OCI-LY3 (cell line): ENCODE data around the gene APLF.

Experiments
- H2AFZ ChIP-seq: fragments of 200-600, 300-600 bp; shearing (Covaris generic); 2 replicates; pipeline ENCODE4 v1.6.0; 2014; ENCODE audit warnings: antibody characterized with exemption, low read depth, low read length
- H3K27ac ChIP-seq: fragments of 200-600, 300-600 bp; sonication (generic); 2 replicates; pipeline ENCODE4 v1.5.1; 2014; ENCODE audit warnings: mild to moderate bottlenecking, low read length, moderate library complexity, mixed read lengths
- H3K27me3 ChIP-seq: fragments of 200-600, 300-600 bp; sonication (generic); 2 replicates; pipeline ENCODE4 v1.6.1; 2014; ENCODE audit warnings: low read depth, low read length, mixed read lengths
- H3K36me3 ChIP-seq: fragments of 200-600, 300-600 bp; sonication (generic); replicated peaks from 2 replicates; pipeline ENCODE3; 2014; ENCODE audit warnings: low read depth, low read length, mixed read lengths
- H3K4me1 ChIP-seq: fragments of 300-600, 200-600 bp; sonication (generic); 2 replicates; pipeline ENCODE4 v1.6.1; 2014; ENCODE audit warnings: low read length, mixed read lengths
- H3K4me2 ChIP-seq: fragments of 200-600, 300-600 bp; sonication (generic); 2 replicates; pipeline ENCODE4 v1.6.1; 2014; ENCODE audit warnings: low read length, mixed read lengths
- H3K4me3 ChIP-seq: fragments of 300-600, 200-600 bp; sonication (generic); 2 replicates; pipeline ENCODE4 v1.5.1; 2014; ENCODE audit warnings: antibody characterized with exemption, mild to moderate bottlenecking, low read length, moderate library complexity
- H3K79me2 ChIP-seq: fragments of 300-600, 200-600 bp; shearing (Covaris generic); 2 replicates; pipeline ENCODE4 v1.6.1; 2014; ENCODE audit warnings: mild to moderate bottlenecking, low read length, mixed read lengths
- H3K9ac ChIP-seq: fragments of 300-600, 200-600 bp; shearing (Covaris generic); 2 replicates; pipeline ENCODE4 v1.6.0; 2014; ENCODE audit warnings: mild to moderate bottlenecking, low read length, moderate library complexity
- H3K9me3 ChIP-seq: fragments of 200-600, 300-600 bp; shearing (Covaris generic); 2 replicates; pipeline ENCODE4 v1.6.1; 2014; ENCODE audit warnings: low read length, mixed read lengths; ENCODE audit not compliant: insufficient read depth
- H4K20me1 ChIP-seq: fragments of 200-600, 300-600 bp; sonication (generic); 2 replicates; pipeline ENCODE4 v1.6.1; 2016; ENCODE audit warnings: low read length, mixed read lengths; ENCODE audit not compliant: insufficient read depth
- EZH2phosphoT487 ChIP-seq: fragments of 200-600 bp; shearing (Covaris generic); IDR thresholded peaks from 2 replicates; pipeline ENCODE4 v1.6.1; 2018; ENCODE audit warnings: antibody characterized with exemption, mixed run types, low read depth
- TF ChIP-seq, protein P1 (sequence below): fragments of 200-600, 300-600 bp; sonication (generic); IDR thresholded peaks from 2 replicates; pipeline ENCODE4 v1.5.1; 2014; ENCODE audit warnings: antibody characterized with exemption, low read length, low read depth

APLF gene

GRCh38 chr2:68463287-68463877, 4.0 kb upstream of the APLF start:
- H3K4me1 ChIP-seq, result peaks cover 11% of the 10 kb centered on the region
- no peak overlapping the region for H3K4me2 ChIP-seq
- H3K9ac ChIP-seq, result no peak overlapping the region
- no peaks in the 10 kb centered on the region for H3K9me3 ChIP-seq
- peaks cover 14% of the 10 kb centered on the region for H3K79me2 ChIP-seq
- no peak overlapping the region for H2AFZ ChIP-seq
- peaks cover 5% of the 10 kb centered on the region for H3K36me3 ChIP-seq
- no peaks in the 10 kb centered on the region for H3K27me3 ChIP-seq
- H4K20me1 ChIP-seq, result no peaks in the 10 kb centered on the region
- TF ChIP-seq, protein P1, sequence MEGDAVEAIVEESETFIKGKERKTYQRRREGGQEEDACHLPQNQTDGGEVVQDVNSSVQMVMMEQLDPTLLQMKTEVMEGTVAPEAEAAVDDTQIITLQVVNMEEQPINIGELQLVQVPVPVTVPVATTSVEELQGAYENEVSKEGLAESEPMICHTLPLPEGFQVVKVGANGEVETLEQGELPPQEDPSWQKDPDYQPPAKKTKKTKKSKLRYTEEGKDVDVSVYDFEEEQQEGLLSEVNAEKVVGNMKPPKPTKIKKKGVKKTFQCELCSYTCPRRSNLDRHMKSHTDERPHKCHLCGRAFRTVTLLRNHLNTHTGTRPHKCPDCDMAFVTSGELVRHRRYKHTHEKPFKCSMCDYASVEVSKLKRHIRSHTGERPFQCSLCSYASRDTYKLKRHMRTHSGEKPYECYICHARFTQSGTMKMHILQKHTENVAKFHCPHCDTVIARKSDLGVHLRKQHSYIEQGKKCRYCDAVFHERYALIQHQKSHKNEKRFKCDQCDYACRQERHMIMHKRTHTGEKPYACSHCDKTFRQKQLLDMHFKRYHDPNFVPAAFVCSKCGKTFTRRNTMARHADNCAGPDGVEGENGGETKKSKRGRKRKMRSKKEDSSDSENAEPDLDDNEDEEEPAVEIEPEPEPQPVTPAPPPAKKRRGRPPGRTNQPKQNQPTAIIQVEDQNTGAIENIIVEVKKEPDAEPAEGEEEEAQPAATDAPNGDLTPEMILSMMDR, result peak; percentile 88
- no peak for TF ChIP-seq EZH2phosphoT487
- no peak overlapping the region for H3K27ac ChIP-seq
- no peak overlapping the region for H3K4me3 ChIP-seq

- Histone ChIP-seq H3K27ac (no peak overlapping the region), H3K36me3 (peaks cover 5% of the 10 kb centered on the region), H3K9me3 (no peaks in the 10 kb centered on the region), H3K4me2 (no peak overlapping the region), H3K4me1 (peaks cover 22% of the 10 kb centered on the region), H3K4me3 (no peak overlapping the region), H3K9ac (no peak overlapping the region), H4K20me1 (no peaks in the 10 kb centered on the region), H2AFZ (no peak overlapping the region), H3K79me2 (peaks cover 26% of the 10 kb centered on the region), H3K27me3 (no peaks in the 10 kb centered on the region)
- TF ChIP-seq EZH2phosphoT487, result no peak
- TF ChIP-seq, protein P1, result no peak
These were observed 2.7 kb upstream of the APLF start for GRCh38 chr2:68464651-68465050.

- H2AFZ ChIP-seq, result no peak overlapping the region
- no peak overlapping the region; the same call in 1 of the 2 replicates for H3K4me3 ChIP-seq
These were observed 2.1 kb upstream of the APLF start for GRCh38 chr2:68465081-68465916.

More at GRCh38 chr2:68465081-68465916, 2.1 kb upstream of the APLF start:
- no peak overlapping the region for H3K9ac ChIP-seq
- H4K20me1 ChIP-seq, result no peaks in the 10 kb centered on the region
- H3K4me1 ChIP-seq, result peaks cover 22% of the 10 kb centered on the region
- H3K27ac ChIP-seq, result no peak overlapping the region
- no peak for TF ChIP-seq EZH2phosphoT487
- TF ChIP-seq, protein P1, result no peak
- H3K27me3 ChIP-seq, result no peaks in the 10 kb centered on the region
- H3K79me2 ChIP-seq, result peaks cover 33% of the 10 kb centered on the region
- H3K36me3 ChIP-seq, result peaks cover 5% of the 10 kb centered on the region
- H3K9me3 ChIP-seq, result no peaks in the 10 kb centered on the region
- H3K4me2 ChIP-seq, result peak overlapping the region; percentile 88; the same call in 1 of the 2 replicates
